ENCODE data around the gene GRK7.
A peak's percentile ranks its signal among the peaks of the same experiment; 100 is the strongest.

The GRK7 gene

GRCh38 chr3:141763088-141763750 lies at the start of gene GRK7:
Gene GRK7 (plus strand): TSS chr3:141763408. CDS start chr3:141778285, 14,877 bp downstream.
- peak; percentile 20 for DNase-seq (ENCODE audit: low spot score)

GRCh38 chr3:141714671-141715070 lies 48.5 kb upstream of the GRK7 start:
- no peak for DNase-seq (ENCODE audit: low spot score)

- DNase-seq (ENCODE audit: low spot score): no peak
Measured at GRCh38 chr3:141722081-141722480, 41.1 kb upstream of the GRK7 start.

- DNase-seq (ENCODE audit: low spot score): no peak
Measured at GRCh38 chr3:141722648-141723047, 40.6 kb upstream of the GRK7 start.

- no peak for DNase-seq (ENCODE audit: low spot score)
Measured at GRCh38 chr3:141723255-141723654, 40.0 kb upstream of the GRK7 start.

GRCh38 chr3:141724186-141724585 lies 39.0 kb upstream of the GRK7 start:
- no peak for DNase-seq (ENCODE audit: low spot score)

- DNase-seq (ENCODE audit: low spot score): no peak
Measured at GRCh38 chr3:141725036-141725435, 38.2 kb upstream of the GRK7 start.

- DNase-seq (ENCODE audit: low spot score): no peak
Measured at GRCh38 chr3:141726483-141726882, 36.7 kb upstream of the GRK7 start.

GRCh38 chr3:141728355-141728892 lies 34.8 kb upstream of the GRK7 start:
- DNase-seq (ENCODE audit: low spot score): no peak

- DNase-seq (ENCODE audit: low spot score): no peak
Measured at GRCh38 chr3:141729240-141729639, 34.0 kb upstream of the GRK7 start.

GRCh38 chr3:141735176-141735575 lies 28.0 kb upstream of the GRK7 start:
- DNase-seq (ENCODE audit: low spot score): no peak

GRCh38 chr3:141735770-141736465 lies 27.3 kb upstream of the GRK7 start:
- DNase-seq (ENCODE audit: low spot score): no peak

- DNase-seq (ENCODE audit: low spot score): no peak
Measured at GRCh38 chr3:141737093-141737492, 26.1 kb upstream of the GRK7 start.

- no peak for DNase-seq (ENCODE audit: low spot score)
Measured at GRCh38 chr3:141737678-141738021, 25.6 kb upstream of the GRK7 start.

- DNase-seq (ENCODE audit: low spot score): peak; percentile 99
Measured at GRCh38 chr3:141738022-141738890, 25.0 kb upstream of the GRK7 start, which contains the start of gene RNF7. Gene RNF7 (plus strand): TSS chr3:141738298. CDS start chr3:141738342, 44 bp downstream.

- DNase-seq (ENCODE audit: low spot score): no peak
Measured at GRCh38 chr3:141738891-141739363, 24.3 kb upstream of the GRK7 start.

- DNase-seq (ENCODE audit: low spot score): no peak
Measured at GRCh38 chr3:141739731-141740130, 23.5 kb upstream of the GRK7 start.

- DNase-seq (ENCODE audit: low spot score): no peak
Measured at GRCh38 chr3:141740349-141740748, 22.9 kb upstream of the GRK7 start.

GRCh38 chr3:141743305-141743704 lies 19.9 kb upstream of the GRK7 start:
- no peak for DNase-seq (ENCODE audit: low spot score)

GRCh38 chr3:141746962-141747361 lies 16.2 kb upstream of the GRK7 start:
- DNase-seq (ENCODE audit: low spot score): no peak

GRCh38 chr3:141753399-141753798 lies 9.8 kb upstream of the GRK7 start:
- DNase-seq (ENCODE audit: low spot score): no peak

GRCh38 chr3:141754032-141754431 lies 9.2 kb upstream of the GRK7 start:
- DNase-seq (ENCODE audit: low spot score): no peak
